HG03103 (cell line): ENCODE results near the gene PNPLA7.
"Not testable (repeated sequence)": the region's sequence is repeated elsewhere in the genome, so short reads cannot be mapped to it uniquely, and the experiment has no call there.

Experiments used
- ATAC-seq: cut with Tn5 transposase; IDR thresholded peaks from one replicate; pipeline ENCODE4 v1.9.1; 2021; ENCODE audit warnings: low read depth; ENCODE audit not compliant: unreplicated experiment

The PNPLA7 gene

GRCh38 chr9:137550231-137550621 is at the start of gene PNPLA7:
Gene PNPLA7 (minus strand): TSS chr9:137550402. CDS start chr9:137550197, 205 bp downstream.
- no peak for ATAC-seq

GRCh38 chr9:137598943-137599342 is 48.7 kb upstream of the PNPLA7 start:
- ATAC-seq, result no peak

- not testable (repeated sequence) for ATAC-seq
These were observed 46.4 kb upstream of the PNPLA7 start for GRCh38 chr9:137596577-137596976.

- ATAC-seq, result no peak
These were observed 43.0 kb upstream of the PNPLA7 start for GRCh38 chr9:137593176-137593575.

GRCh38 chr9:137592767-137593166 is 42.6 kb upstream of the PNPLA7 start:
- no peak for ATAC-seq

GRCh38 chr9:137590469-137591383 is 40.5 kb upstream of the PNPLA7 start, which contains the start of gene ZMYND19:
Gene ZMYND19 (minus strand): TSS chr9:137590512. CDS start chr9:137590263, 249 bp downstream.
- ATAC-seq, result peak; percentile 78

GRCh38 chr9:137590123-137590468 is 39.9 kb upstream of the PNPLA7 start:
- peak; percentile 20 for ATAC-seq

GRCh38 chr9:137589441-137590122 is 39.4 kb upstream of the PNPLA7 start:
- no peak for ATAC-seq

- ATAC-seq, result no peak
These were observed 38.7 kb upstream of the PNPLA7 start for GRCh38 chr9:137588891-137589290.

GRCh38 chr9:137588311-137588710 is 38.1 kb upstream of the PNPLA7 start:
- ATAC-seq, result no peak

GRCh38 chr9:137586854-137587253 is 36.7 kb upstream of the PNPLA7 start:
- ATAC-seq, result no peak

- no peak for ATAC-seq
These were observed 33.8 kb upstream of the PNPLA7 start for GRCh38 chr9:137583957-137584356.

GRCh38 chr9:137583347-137583746 is 33.1 kb upstream of the PNPLA7 start:
- no peak for ATAC-seq

GRCh38 chr9:137582286-137582860 is 32.2 kb upstream of the PNPLA7 start:
- ATAC-seq, result no peak

- ATAC-seq, result no peak
These were observed 31.4 kb upstream of the PNPLA7 start for GRCh38 chr9:137581361-137582285.

GRCh38 chr9:137580954-137581322 is 30.7 kb upstream of the PNPLA7 start:
- ATAC-seq, result no peak

- no peak for ATAC-seq
These were observed 30.2 kb upstream of the PNPLA7 start for GRCh38 chr9:137580209-137580953.

- ATAC-seq, result no peak
These were observed 29.0 kb upstream of the PNPLA7 start for GRCh38 chr9:137579259-137579604.

GRCh38 chr9:137578518-137579258 is 28.5 kb upstream of the PNPLA7 start, which contains the start of gene DPH7:
Gene DPH7 (minus strand): TSS chr9:137578925. CDS start chr9:137578777, 148 bp downstream.
- peak; percentile 81 for ATAC-seq
